OCI-LY3 (cell line): ENCODE results near the gene GANAB.

ENCODE experiments used
- EZH2phosphoT487 ChIP-seq: fragments of 200-600 bp; shearing (Covaris generic); IDR thresholded peaks from 2 replicates; pipeline ENCODE4 v1.6.1; 2018; ENCODE audit warnings: antibody characterized with exemption, mixed run types, low read depth
- TF ChIP-seq, protein P1 (sequence below): fragments of 200-600, 300-600 bp; sonication (generic); IDR thresholded peaks from 2 replicates; pipeline ENCODE4 v1.5.1; 2014; ENCODE audit warnings: antibody characterized with exemption, low read length, low read depth

- TF ChIP-seq, protein P1, sequence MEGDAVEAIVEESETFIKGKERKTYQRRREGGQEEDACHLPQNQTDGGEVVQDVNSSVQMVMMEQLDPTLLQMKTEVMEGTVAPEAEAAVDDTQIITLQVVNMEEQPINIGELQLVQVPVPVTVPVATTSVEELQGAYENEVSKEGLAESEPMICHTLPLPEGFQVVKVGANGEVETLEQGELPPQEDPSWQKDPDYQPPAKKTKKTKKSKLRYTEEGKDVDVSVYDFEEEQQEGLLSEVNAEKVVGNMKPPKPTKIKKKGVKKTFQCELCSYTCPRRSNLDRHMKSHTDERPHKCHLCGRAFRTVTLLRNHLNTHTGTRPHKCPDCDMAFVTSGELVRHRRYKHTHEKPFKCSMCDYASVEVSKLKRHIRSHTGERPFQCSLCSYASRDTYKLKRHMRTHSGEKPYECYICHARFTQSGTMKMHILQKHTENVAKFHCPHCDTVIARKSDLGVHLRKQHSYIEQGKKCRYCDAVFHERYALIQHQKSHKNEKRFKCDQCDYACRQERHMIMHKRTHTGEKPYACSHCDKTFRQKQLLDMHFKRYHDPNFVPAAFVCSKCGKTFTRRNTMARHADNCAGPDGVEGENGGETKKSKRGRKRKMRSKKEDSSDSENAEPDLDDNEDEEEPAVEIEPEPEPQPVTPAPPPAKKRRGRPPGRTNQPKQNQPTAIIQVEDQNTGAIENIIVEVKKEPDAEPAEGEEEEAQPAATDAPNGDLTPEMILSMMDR: no peak
- no peak for TF ChIP-seq EZH2phosphoT487
Measured at GRCh38 chr11:62682518-62682917, 36.1 kb upstream of the GANAB start.
